ENCODE results near the gene SLC7A7. TPM values are rescaled to one million over a fixed set of nuclear protein-coding genes. Genes with fewer than 3 reads are reported as not detected.

The SLC7A7 gene
- total and polyA plus RNA-seq, 4 donors, result 28.0 to 113 (median 48.2) TPM

GRCh38 chr14:22791301-22791700, 23.9 kb downstream of the SLC7A7 start:
- Histone ChIP-seq H3K27me3 (ENCODE audit: control insufficient read depth in 3 of 3, insufficient read depth in 3 of 3, low read length in 2 of 3) (no peaks in the 10 kb centered on the region), H3K36me3 (ENCODE audit: control insufficient read depth in 4 of 4, insufficient read depth in 4 of 4, low read length in 4 of 4) (no peaks in the 10 kb centered on the region), H3K4me3 (no peak overlapping the region), H3K27ac (ENCODE audit: low read depth in 1 of 2, low read length in 1 of 2) (peak overlapping the region in 1 of 2 donors; percentile 50), H3K9ac (ENCODE audit: insufficient read depth in 1 of 2, low read length in 2 of 2) (no peak overlapping the region), H3K4me1 (ENCODE audit: control insufficient read depth in 5 of 5, insufficient read depth in 5 of 5, low read length in 5 of 5) (no peaks in the 10 kb centered on the region), H3K9me3 (ENCODE audit: control insufficient read depth in 4 of 4, insufficient read depth in 3 of 4, low read length in 3 of 4) (no peaks in the 10 kb centered on the region)
- ATAC-seq (ENCODE audit: insufficient read depth, low FRiP score), result no peak
- WGBS, 2 donors, result 70 to 82% methylated on average over 3 of the region's 3 CpGs
- no peak for DNase-seq
- TF ChIP-seq CTCF (IDR thresholded peaks at IDR 0.05; ENCODE audit: control extremely low read depth, extremely low read depth), result no peak

- H3K4me1 ChIP-seq (ENCODE audit: control insufficient read depth in 5 of 5, insufficient read depth in 5 of 5, low read length in 5 of 5), result no peaks in the 10 kb centered on the region
- H3K36me3 ChIP-seq (ENCODE audit: control insufficient read depth in 4 of 4, insufficient read depth in 4 of 4, low read length in 4 of 4), result peaks cover 0 to 1% (median 0%) of the 10 kb centered on the region in 4 donors
- H3K4me3 ChIP-seq, result no peak overlapping the region
- ATAC-seq (ENCODE audit: insufficient read depth, low FRiP score), result no peak
- H3K9ac ChIP-seq (ENCODE audit: insufficient read depth in 1 of 2, low read length in 2 of 2), result no peak overlapping the region
- H3K27ac ChIP-seq (ENCODE audit: low read depth in 1 of 2, low read length in 1 of 2), result no peak overlapping the region
- DNase-seq, result no peak
- no peak for TF ChIP-seq CTCF (IDR thresholded peaks at IDR 0.05; ENCODE audit: control extremely low read depth, extremely low read depth)
- WGBS, 2 donors, result 93 to 97% methylated on average over 4 of the region's 4 CpGs
- H3K27me3 ChIP-seq (ENCODE audit: control insufficient read depth in 3 of 3, insufficient read depth in 3 of 3, low read length in 2 of 3), result no peaks in the 10 kb centered on the region
- H3K9me3 ChIP-seq (ENCODE audit: control insufficient read depth in 4 of 4, insufficient read depth in 3 of 4, low read length in 3 of 4), result no peaks in the 10 kb centered on the region
Measured at GRCh38 chr14:22786685-22787084, 28.6 kb downstream of the SLC7A7 start.

GRCh38 chr14:22781301-22781991, 33.8 kb downstream of the SLC7A7 start:
- Histone ChIP-seq H3K27me3 (ENCODE audit: control insufficient read depth in 3 of 3, insufficient read depth in 3 of 3, low read length in 2 of 3) (no peaks in the 10 kb centered on the region), H3K4me3 (no peak overlapping the region), H3K4me1 (ENCODE audit: control insufficient read depth in 5 of 5, insufficient read depth in 5 of 5, low read length in 5 of 5) (no peaks in the 10 kb centered on the region), H3K27ac (ENCODE audit: low read depth in 1 of 2, low read length in 1 of 2) (peak overlapping the region in 1 of 2 donors; percentile 42), H3K36me3 (ENCODE audit: control insufficient read depth in 4 of 4, insufficient read depth in 4 of 4, low read length in 4 of 4) (peaks cover 0 to 1% (median 0%) of the 10 kb centered on the region in 4 donors), H3K9me3 (ENCODE audit: control insufficient read depth in 4 of 4, insufficient read depth in 3 of 4, low read length in 3 of 4) (no peaks in the 10 kb centered on the region), H3K9ac (ENCODE audit: insufficient read depth in 1 of 2, low read length in 2 of 2) (no peak overlapping the region)
- ATAC-seq (ENCODE audit: insufficient read depth, low FRiP score) (no peak), DNase-seq (no peak)
- no peak for TF ChIP-seq CTCF (IDR thresholded peaks at IDR 0.05; ENCODE audit: control extremely low read depth, extremely low read depth)
- 0 to 47% methylated on average over 1 of the region's 1 CpG for WGBS, 2 donors

GRCh38 chr14:22780941-22781300, 34.3 kb downstream of the SLC7A7 start:
- H3K27me3 ChIP-seq (ENCODE audit: control insufficient read depth in 3 of 3, insufficient read depth in 3 of 3, low read length in 2 of 3), result no peaks in the 10 kb centered on the region
- no peak for ATAC-seq (ENCODE audit: insufficient read depth, low FRiP score)
- no peak for DNase-seq
- no peak overlapping the region for H3K4me3 ChIP-seq
- H3K4me1 ChIP-seq (ENCODE audit: control insufficient read depth in 5 of 5, insufficient read depth in 5 of 5, low read length in 5 of 5), result no peaks in the 10 kb centered on the region
- H3K27ac ChIP-seq (ENCODE audit: low read depth in 1 of 2, low read length in 1 of 2), result peak overlapping the region in 1 of 2 donors; percentile 42
- H3K9ac ChIP-seq (ENCODE audit: insufficient read depth in 1 of 2, low read length in 2 of 2), result no peak overlapping the region
- H3K9me3 ChIP-seq (ENCODE audit: control insufficient read depth in 4 of 4, insufficient read depth in 3 of 4, low read length in 3 of 4), result no peaks in the 10 kb centered on the region
- WGBS, 2 donors, result 86 to 88% methylated on average over 5 of the region's 5 CpGs
- no peak for TF ChIP-seq CTCF (IDR thresholded peaks at IDR 0.05; ENCODE audit: control extremely low read depth, extremely low read depth)
- peaks cover 0 to 1% (median 0%) of the 10 kb centered on the region in 4 donors for H3K36me3 ChIP-seq (ENCODE audit: control insufficient read depth in 4 of 4, insufficient read depth in 4 of 4, low read length in 4 of 4)

Measured in lung (tissue), 12 donors.